Natural killer cell (primary cell): ENCODE data around the gene FAHD2A. TPM values are rescaled to one million over a fixed set of nuclear protein-coding genes. Genes with fewer than 3 reads are reported as not detected.

Source experiments
- ATAC-seq, 3 donors: fragments of 150-1000 bp in 2 of 3; fragments of 200-7000 bp in 1 of 3; cut with Tn5 transposase; 1 replicate in 1 of 3; 2 replicates in 2 of 3; pipeline ENCODE4 v1.10.0; 2021; ENCODE audit warnings: mild to moderate bottlenecking in 2 of 3, moderate library complexity in 2 of 3
- DNase-seq, 2 donors: peaks; one replicate each; pipeline versions ENCODE4 v3.0.0 to v3.0.0-alpha.2; 2013 to 2021; ENCODE audit warnings: mixed read lengths in 1 of 2
- H3K27ac ChIP-seq: one replicate; pipeline ENCODE4 v1.5.1; 2013; ENCODE audit warnings: mild to moderate bottlenecking, low read length
- H3K27me3 ChIP-seq: one replicate; pipeline ENCODE4 v1.6.1; 2013; ENCODE audit warnings: low read length; ENCODE audit not compliant: control insufficient read depth, insufficient read depth
- H3K36me3 ChIP-seq: one replicate; pipeline ENCODE4 v1.6.1; 2013; ENCODE audit warnings: low read length; ENCODE audit not compliant: control insufficient read depth, insufficient read depth
- H3K4me1 ChIP-seq: one replicate; pipeline ENCODE4 v1.6.1; 2013; ENCODE audit warnings: low read length; ENCODE audit not compliant: control insufficient read depth, insufficient read depth
- H3K4me3 ChIP-seq: one replicate; pipeline ENCODE4 v1.5.1; 2013; ENCODE audit warnings: low read length
- H3K9me3 ChIP-seq: one replicate; pipeline ENCODE4 v1.6.1; 2013; ENCODE audit warnings: low read length; ENCODE audit not compliant: control insufficient read depth, insufficient read depth
- H3K27ac Mint-ChIP-seq, 2 donors: one replicate each; pipeline ENCODE4 v1.8.0; 2022; ENCODE audit warnings: mild to moderate bottlenecking in 2 of 2, mixed read lengths in 2 of 2, moderate library complexity in 1 of 2
- H3K27me3 Mint-ChIP-seq, 2 donors: one replicate each; pipeline ENCODE4 v1.8.0; 2022; ENCODE audit warnings: low read depth in 2 of 2, mixed read lengths in 2 of 2
- H3K36me3 Mint-ChIP-seq: one replicate; pipeline ENCODE4 v1.8.0; 2022; ENCODE audit warnings: mixed read lengths
- H3K4me1 Mint-ChIP-seq, 2 donors: one replicate each; pipeline ENCODE4 v1.8.0; 2022; ENCODE audit warnings: mixed read lengths in 2 of 2
- H3K4me3 Mint-ChIP-seq: one replicate; pipeline ENCODE4 v1.8.0; 2022; ENCODE audit warnings: mild to moderate bottlenecking, moderate library complexity, mixed read lengths
- H3K9me3 Mint-ChIP-seq, 2 donors: one replicate each; pipeline ENCODE4 v1.8.0; 2022; ENCODE audit warnings: mixed read lengths in 2 of 2
- CTCF ChIP-seq: fragments of 200-600 bp; IDR thresholded peaks from one replicate; pipeline ENCODE4 v1.8.0; 2022; ENCODE audit warnings: antibody characterized with exemption
- WGBS: methylation state at CpG from one replicate; pipeline ENCODE4 v1.1.7; 2013; ENCODE audit warnings: missing lambda C conversion rate; ENCODE audit not compliant: insufficient coverage; 5-methylcytosine and 5-hydroxymethylcytosine counted together
- intact Hi-C: fragments of 100-400 bp; cut with micrococcal nuclease; formaldehyde crosslinking; loops from one replicate; pipeline ENCODE4 v1.14.2; 2022
- total RNA-seq, 4 donors: library from RNA; stranded (reverse); fragments of 120-200 nt in 1 of 4; gene quantifications; one replicate each; pipeline versions ENCODE4 v1.2.3 to v1.2.4, GENCODE V29; 2013 to 2022

Gene FAHD2A
- total RNA-seq, 3 donors from 2014 or later (not counting 1 experiment from before 2014, with no cell fraction given), result 21.6 to 25.4 (median 22.0) TPM

GRCh38 chr2:95388856-95389244, 13.7 kb upstream of the FAHD2A start:
- H3K4me1 Mint-ChIP-seq, result no peaks in the 10 kb centered on the region
- peaks cover 6% of the 10 kb centered on the region for H3K4me1 ChIP-seq
- DNase-seq (no peak), ATAC-seq (peak in 1 of 3 donors; percentile 17)
- H3K27me3 ChIP-seq, result no peaks in the 10 kb centered on the region
- no peaks in the 10 kb centered on the region for H3K36me3 Mint-ChIP-seq
- no peaks in the 10 kb centered on the region for H3K36me3 ChIP-seq
- no peak for TF ChIP-seq CTCF
- no peak overlapping the region for H3K4me3 ChIP-seq
- no peak overlapping the region for H3K27ac ChIP-seq
- no peaks in the 10 kb centered on the region for H3K9me3 ChIP-seq
- H3K27me3 Mint-ChIP-seq, result no peaks in the 10 kb centered on the region
- no peaks in the 10 kb centered on the region for H3K9me3 Mint-ChIP-seq
- 45% methylated on average over 15 of the region's 15 CpGs for WGBS
- intact Hi-C loops, result no loop called here
- no peak overlapping the region for H3K27ac Mint-ChIP-seq
- no peak overlapping the region for H3K4me3 Mint-ChIP-seq

- Histone ChIP-seq H3K4me3 (no peak overlapping the region), H3K27ac (no peak overlapping the region), H3K27me3 (no peaks in the 10 kb centered on the region), H3K9me3 (no peaks in the 10 kb centered on the region), H3K4me1 (peaks cover 6% of the 10 kb centered on the region), H3K36me3 (no peaks in the 10 kb centered on the region)
- Mint-ChIP-seq H3K27ac (no peak overlapping the region), H3K36me3 (no peaks in the 10 kb centered on the region), H3K4me1 (no peaks in the 10 kb centered on the region), H3K9me3 (no peaks in the 10 kb centered on the region), H3K27me3 (no peaks in the 10 kb centered on the region), H3K4me3 (no peak overlapping the region)
- peak in 1 of 2 donors; percentile 55 for DNase-seq
- TF ChIP-seq CTCF, result peak; percentile 70
- 61% methylated on average over 46 of the region's 46 CpGs for WGBS
- intact Hi-C loops, result no loop called here
- ATAC-seq, result peak; percentile 43 to 68 (median 49)
Observed at GRCh38 chr2:95389245-95390119, 13.0 kb upstream of the FAHD2A start.

- DNase-seq, result no peak
- no peaks in the 10 kb centered on the region for H3K36me3 ChIP-seq
- WGBS, result 83% methylated on average over 4 of the region's 4 CpGs
Observed at GRCh38 chr2:95390272-95390880, 12.1 kb upstream of the FAHD2A start.

More at GRCh38 chr2:95390272-95390880, 12.1 kb upstream of the FAHD2A start:
- no peak overlapping the region for H3K4me3 Mint-ChIP-seq
- Histone ChIP-seq H3K4me1 (peaks cover 6% of the 10 kb centered on the region), H3K27me3 (no peaks in the 10 kb centered on the region), H3K9me3 (no peaks in the 10 kb centered on the region), H3K27ac (no peak overlapping the region), H3K4me3 (no peak overlapping the region)
- no peak for ATAC-seq
- intact Hi-C loops, result no loop called here
- no peak overlapping the region for H3K27ac Mint-ChIP-seq
- no peaks in the 10 kb centered on the region for H3K4me1 Mint-ChIP-seq
- no peaks in the 10 kb centered on the region for H3K27me3 Mint-ChIP-seq
- no peaks in the 10 kb centered on the region for H3K36me3 Mint-ChIP-seq
- no peaks in the 10 kb centered on the region for H3K9me3 Mint-ChIP-seq
- TF ChIP-seq CTCF, result no peak
